Measurements from ENCODE around the gene AMPD3. TPM values are rescaled to one million over a fixed set of nuclear protein-coding genes. Genes with fewer than 3 reads are reported as not detected.

Gene AMPD3
- total and polyA plus RNA-seq, 7 donors, result 23.5 to 120 (median 67.7) TPM

- peaks cover 0 to 61% of the 10 kb centered on the region in 2 donors for H3K36me3 ChIP-seq (ENCODE audit: insufficient read depth in 1 of 2, low read depth in 1 of 2)
- ATAC-seq, result no peak
- no peak for TF ChIP-seq CTCF (IDR thresholded peaks at IDR 0.05)
- H3K27me3 ChIP-seq (ENCODE audit: insufficient read depth in 3 of 3, low read length in 2 of 3), result no peaks in the 10 kb centered on the region
- H3K9me3 ChIP-seq, result no peaks in the 10 kb centered on the region
- H3K27ac ChIP-seq, result peak overlapping the region; percentile 85
- H3K4me1 ChIP-seq, result peaks cover 32% of the 10 kb centered on the region
- intact Hi-C loops (cut with DNase I), result loop anchor here in 1 of 2 donors (2.0 kb wide), 1 partner anchor 74 kb away; no protein-coding TSS in a partner anchor
- H3K4me3 ChIP-seq, result no peak overlapping the region
- peak in 1 of 2 donors; percentile 28 for DNase-seq
- WGBS, 3 donors, result 89 to 93% (median 89%) methylated on average over 13 of the region's 13 CpGs
These were observed 33.3 kb downstream of the AMPD3 start for GRCh38 chr11:10488121-10488933.

GRCh38 chr11:10488934-10489691 lies 34.0 kb downstream of the AMPD3 start:
- TF ChIP-seq CTCF (IDR thresholded peaks at IDR 0.05), result no peak
- Histone ChIP-seq H3K27me3 (ENCODE audit: insufficient read depth in 3 of 3, low read length in 2 of 3) (no peaks in the 10 kb centered on the region), H3K36me3 (ENCODE audit: insufficient read depth in 1 of 2, low read depth in 1 of 2) (peaks cover 0 to 53% of the 10 kb centered on the region in 2 donors), H3K4me1 (peaks cover 32% of the 10 kb centered on the region), H3K27ac (peak overlapping the region; percentile 85), H3K9me3 (no peaks in the 10 kb centered on the region), H3K4me3 (no peak overlapping the region)
- WGBS, 3 donors, result 96 to 97% (median 97%) methylated on average over 11 of the region's 11 CpGs
- intact Hi-C loops (cut with DNase I), result loop anchor here in 1 of 2 donors (2.0 kb wide), 1 partner anchor 74 kb away; no protein-coding TSS in a partner anchor
- DNase-seq, result no peak
- peak in 1 of 4 donors; percentile 12 for ATAC-seq

GRCh38 chr11:10490032-10490397 lies 35.0 kb downstream of the AMPD3 start:
- ATAC-seq, result peak; percentile 6 to 22 (median 14)
- 71 to 86% (median 72%) methylated on average over 5 of the region's 5 CpGs for WGBS, 3 donors
- peak overlapping the region; percentile 85 for H3K27ac ChIP-seq
- intact Hi-C loops (cut with DNase I), result loop anchor here (2.0 to 5.0 kb wide), 2 partner anchors 35 to 83 kb away; partner anchors contain the start of gene AMPD3 (in 1 of the 2)
- no peaks in the 10 kb centered on the region for H3K9me3 ChIP-seq
- no peak for DNase-seq
- no peaks in the 10 kb centered on the region for H3K27me3 ChIP-seq (ENCODE audit: insufficient read depth in 3 of 3, low read length in 2 of 3)
- peaks cover 32% of the 10 kb centered on the region for H3K4me1 ChIP-seq
- H3K36me3 ChIP-seq (ENCODE audit: insufficient read depth in 1 of 2, low read depth in 1 of 2), result peaks cover 0 to 44% of the 10 kb centered on the region in 2 donors
- H3K4me3 ChIP-seq, result no peak overlapping the region
- no peak for TF ChIP-seq CTCF (IDR thresholded peaks at IDR 0.05)

- peak; percentile 84 to 93 for DNase-seq
- Histone ChIP-seq H3K36me3 (ENCODE audit: insufficient read depth in 1 of 2, low read depth in 1 of 2) (peaks cover 0 to 38% of the 10 kb centered on the region in 2 donors), H3K27me3 (ENCODE audit: insufficient read depth in 3 of 3, low read length in 2 of 3) (no peaks in the 10 kb centered on the region), H3K9me3 (no peaks in the 10 kb centered on the region), H3K27ac (peak overlapping the region; percentile 85), H3K4me1 (peaks cover 32% of the 10 kb centered on the region), H3K4me3 (peak overlapping the region; percentile 18)
- peak; percentile 91 to 96 (median 94) for ATAC-seq
- TF ChIP-seq CTCF (IDR thresholded peaks at IDR 0.05), result no peak
- 20 to 27% (median 21%) methylated on average over 13 of the region's 13 CpGs for WGBS, 3 donors
- intact Hi-C loops (cut with DNase I), result loop anchor here (2.0 to 5.0 kb wide), 2 partner anchors 36 to 83 kb away; partner anchors contain the start of gene AMPD3 (in 1 of the 2)
These were observed 35.6 kb downstream of the AMPD3 start for GRCh38 chr11:10490398-10491241.
